ENCODE data around the gene CCNL1.
A peak's percentile ranks its signal among the peaks of the same experiment; 100 is the strongest.

Gene CCNL1

GRCh38 chr3:157122832-157123427, 37.0 kb downstream of the CCNL1 start:
- DNase-seq, result no peak

- DNase-seq, result no peak
Observed at GRCh38 chr3:157122116-157122515, 37.8 kb downstream of the CCNL1 start.

GRCh38 chr3:157121522-157121921, 38.4 kb downstream of the CCNL1 start:
- no peak for DNase-seq

GRCh38 chr3:157120071-157120892, 39.7 kb downstream of the CCNL1 start:
- DNase-seq, result no peak

GRCh38 chr3:157119369-157119951, 40.5 kb downstream of the CCNL1 start:
- DNase-seq, result peak in 1 of 4 experiments; percentile 13

GRCh38 chr3:157117875-157118654, 41.9 kb downstream of the CCNL1 start:
- DNase-seq, result no peak

GRCh38 chr3:157117206-157117605, 42.7 kb downstream of the CCNL1 start:
- DNase-seq, result no peak

- peak in 2 of 4 experiments; percentile 27 to 32 for DNase-seq
Observed at GRCh38 chr3:157116017-157116416, 43.9 kb downstream of the CCNL1 start.

GRCh38 chr3:157115069-157116006, 44.6 kb downstream of the CCNL1 start:
- no peak for DNase-seq

GRCh38 chr3:157113832-157114505, 46.0 kb downstream of the CCNL1 start:
- peak in 1 of 4 experiments; percentile 16 for DNase-seq

- no peak for DNase-seq
Observed at GRCh38 chr3:157112536-157112935, 47.4 kb downstream of the CCNL1 start.

GRCh38 chr3:157111518-157111917, 48.4 kb downstream of the CCNL1 start:
- no peak for DNase-seq

GRCh38 chr3:157110761-157111278, 49.1 kb downstream of the CCNL1 start:
- DNase-seq, result no peak

- no peak for DNase-seq
Observed at GRCh38 chr3:157109267-157110141, 50.4 kb downstream of the CCNL1 start.

GRCh38 chr3:157107644-157108133, 52.3 kb downstream of the CCNL1 start:
- DNase-seq, result no peak

- no peak for DNase-seq
Observed at GRCh38 chr3:157107037-157107436, 52.9 kb downstream of the CCNL1 start.

- DNase-seq, result no peak
Observed at GRCh38 chr3:157104928-157105652, 54.9 kb downstream of the CCNL1 start.

GRCh38 chr3:157104521-157104920, 55.4 kb downstream of the CCNL1 start:
- no peak for DNase-seq

- no peak for DNase-seq
Observed at GRCh38 chr3:157103860-157104259, 56.1 kb downstream of the CCNL1 start.
